CD4-positive, alpha-beta T cell treated with Interleukin-17A for 1 hour (primary cell): ENCODE results near the gene TAF1B.

Source experiments
- DNase-seq: peaks from one replicate; pipeline ENCODE4 v3.0.0-alpha.2; 2020

The TAF1B gene

GRCh38 chr2:9970200-9971044, 127.1 kb downstream of the TAF1B start:
- no peak for DNase-seq

- no peak for DNase-seq
Observed at GRCh38 chr2:9971105-9971818, 128.0 kb downstream of the TAF1B start.

- no peak for DNase-seq
Observed at GRCh38 chr2:9971890-9972289, 128.6 kb downstream of the TAF1B start.

- DNase-seq, result no peak
Observed at GRCh38 chr2:9972621-9973479, 129.6 kb downstream of the TAF1B start.

- no peak for DNase-seq
Observed at GRCh38 chr2:9973690-9974089, 130.4 kb downstream of the TAF1B start.

GRCh38 chr2:9974343-9974742, 131.1 kb downstream of the TAF1B start:
- DNase-seq, result no peak

- no peak for DNase-seq
Observed at GRCh38 chr2:9975328-9975727, 132.1 kb downstream of the TAF1B start.

GRCh38 chr2:9975805-9976447, 132.7 kb downstream of the TAF1B start:
- DNase-seq, result no peak

- no peak for DNase-seq
Observed at GRCh38 chr2:9979977-9980376, 136.7 kb downstream of the TAF1B start.

- no peak for DNase-seq
Observed at GRCh38 chr2:9980520-9980919, 137.2 kb downstream of the TAF1B start.

- no peak for DNase-seq
Observed at GRCh38 chr2:9981655-9982054, 138.4 kb downstream of the TAF1B start.

- DNase-seq, result no peak
Observed at GRCh38 chr2:9982248-9982647, 139.0 kb downstream of the TAF1B start.

- DNase-seq, result no peak
Observed at GRCh38 chr2:9982891-9983290, 139.6 kb downstream of the TAF1B start.

- DNase-seq, result no peak
Observed at GRCh38 chr2:9983401-9984216, 140.3 kb downstream of the TAF1B start.
